Naive thymus-derived CD4-positive, alpha-beta T cell (primary cell): ENCODE measurements around the gene ITGAL. TPM values are rescaled to one million over a fixed set of nuclear protein-coding genes. Genes with fewer than 3 reads are reported as not detected.

ENCODE experiments used
- ATAC-seq: fragments of 150-1000 bp; cut with Tn5 transposase; 2 replicates; pipeline ENCODE4 v1.10.0; 2021; ENCODE audit warnings: mild to moderate bottlenecking, moderate library complexity
- CTCF ChIA-PET: fragments of 350-600 bp; sonication (Branson Sonifier 250); formaldehyde crosslinking; loops from one replicate; lab custom pipeline; 2021; ENCODE audit warnings: antibody characterized with exemption; lab: Charles Lee
- POLR2A ChIA-PET: fragments of 350-600 bp; sonication (Branson Sonifier 250); formaldehyde crosslinking; loops from one replicate; lab custom pipeline; 2021; ENCODE audit warnings: antibody characterized with exemption, inconsistent platforms; lab: Charles Lee
- DNase-seq, 9 donors: peaks; one replicate each; pipeline versions ENCODE4 v3.0.0 to v3.0.0-alpha.2; 2020 to 2022; ENCODE audit warnings: mixed read lengths in 1 of 9
- H3K27ac ChIP-seq: one replicate; pipeline ENCODE4 v1.7.0; 2013; ENCODE audit warnings: mild to moderate bottlenecking, low read depth, low read length, moderate library complexity
- H3K27me3 ChIP-seq, 2 donors: one replicate each; pipeline ENCODE4 v1.7.0; 2013; ENCODE audit warnings: low read length in 2 of 2, mild to moderate bottlenecking in 2 of 2, moderate library complexity in 2 of 2; ENCODE audit not compliant: control insufficient read depth in 2 of 2, insufficient read depth in 2 of 2
- H3K36me3 ChIP-seq, 3 experiments: 1 replicate in 2 of 3; 2 replicates in 1 of 3; pipeline ENCODE4 v1.7.0; 2013; ENCODE audit warnings: low read length in 3 of 3, mild to moderate bottlenecking in 3 of 3, moderate library complexity in 1 of 3; ENCODE audit not compliant: insufficient read depth in 3 of 3, control insufficient read depth in 2 of 3
- H3K4me1 ChIP-seq, 2 donors: one replicate each; pipeline ENCODE4 v1.7.0; 2013; ENCODE audit warnings: low read length in 2 of 2, mild to moderate bottlenecking in 2 of 2, moderate library complexity in 1 of 2; ENCODE audit not compliant: control insufficient read depth in 2 of 2, insufficient read depth in 2 of 2
- H3K4me3 ChIP-seq: 2 replicates; pipeline ENCODE4 v1.7.0; 2013; ENCODE audit warnings: mild to moderate bottlenecking, low read length
- H3K9me3 ChIP-seq, 3 experiments: 1 replicate in 2 of 3; 2 replicates in 1 of 3; pipeline ENCODE4 v1.7.0; 2013; ENCODE audit warnings: low read length in 3 of 3; ENCODE audit not compliant: control insufficient read depth in 2 of 3
- H3K27ac Mint-ChIP-seq, 9 donors: one replicate each; pipeline ENCODE4 v1.8.0; 2020 to 2022; ENCODE audit warnings: mixed read lengths in 9 of 9, mild to moderate bottlenecking in 8 of 9, moderate library complexity in 5 of 9, inconsistent platforms in 2 of 9
- H3K27me3 Mint-ChIP-seq, 5 donors: one replicate each; pipeline ENCODE4 v1.8.0; 2021 to 2022; ENCODE audit warnings: mixed read lengths in 5 of 5, mild to moderate bottlenecking in 1 of 5
- H3K36me3 Mint-ChIP-seq, 5 donors: one replicate each; pipeline ENCODE4 v1.8.0; 2020 to 2022; ENCODE audit warnings: mixed read lengths in 5 of 5, mild to moderate bottlenecking in 3 of 5, inconsistent platforms in 1 of 5
- H3K4me1 Mint-ChIP-seq, 7 donors: one replicate each; pipeline ENCODE4 v1.8.0; 2020 to 2022; ENCODE audit warnings: mixed read lengths in 7 of 7, mild to moderate bottlenecking in 3 of 7, inconsistent platforms in 1 of 7
- H3K4me3 Mint-ChIP-seq, 10 donors: one replicate each; pipeline ENCODE4 v1.8.0; 2020 to 2022; ENCODE audit warnings: mild to moderate bottlenecking in 10 of 10, mixed read lengths in 10 of 10, moderate library complexity in 6 of 10, inconsistent platforms in 2 of 10
- H3K9me3 Mint-ChIP-seq, 11 donors: one replicate each; pipeline ENCODE4 v1.8.0; 2020 to 2022; ENCODE audit warnings: mixed read lengths in 11 of 11, mild to moderate bottlenecking in 4 of 11, inconsistent platforms in 1 of 11, moderate library complexity in 1 of 11
- intact Hi-C, 2 donors: fragments of 100-400 bp; cut with micrococcal nuclease; formaldehyde crosslinking; loops; one replicate each; pipeline ENCODE4 v1.15.1; 2023
- polyA plus RNA-seq, 2 donors: library from polyadenylated mRNA; unstranded; fragments of 300-500 nt; fragmentation: Illumina TruSeq; gene quantifications; one replicate each; pipeline ENCODE4 v1.2.3, GENCODE V29; 2021
- total RNA-seq, 6 experiments: library from RNA in 5 of 6; stranded (reverse) in 5 of 6; gene quantifications; 1 replicate in 5 of 6; 2 replicates in 1 of 6; pipeline ENCODE4 v1.2.3 and lab custom pipeline; 2021 to 2026

The ITGAL gene
- total and polyA plus RNA-seq, 7 experiments from 2014 or later, result 110 to 629 (median 411) TPM

GRCh38 chr16:30511509-30511908 is 39.0 kb downstream of the ITGAL start:
- Histone ChIP-seq H3K9me3 (no peaks in the 10 kb centered on the region), H3K27ac (no peak overlapping the region), H3K27me3 (no peaks in the 10 kb centered on the region), H3K4me1 (no peaks in the 10 kb centered on the region), H3K4me3 (no peak overlapping the region), H3K36me3 (peaks cover 39 to 91% (median 48%) of the 10 kb centered on the region in 3 experiments)
- DNase-seq (no peak), ATAC-seq (no peak)
- intact Hi-C loops, result no loop called here
- H3K4me1 Mint-ChIP-seq, result peaks cover 0 to 30% (median 10%) of the 10 kb centered on the region in 7 donors
- no peak overlapping the region for H3K4me3 Mint-ChIP-seq
- no peaks in the 10 kb centered on the region for H3K27me3 Mint-ChIP-seq
- peak overlapping the region in 8 of 9 donors; percentile 3 to 86 (median 50) for H3K27ac Mint-ChIP-seq
- POLR2A ChIA-PET, result interaction anchor here (1.2 to 2.2 kb wide), 4 partner anchors 13 to 38 kb away, joined by 3 to 7 read pairs (median 6); partner anchors contain the start of gene ITGAL
- H3K36me3 Mint-ChIP-seq, result peaks cover 18 to 48% (median 34%) of the 10 kb centered on the region in 5 donors
- CTCF ChIA-PET, result interaction anchor here (1.2 to 1.6 kb wide), 2 partner anchors 13 to 62 kb away, joined by 3 to 4 read pairs; no protein-coding TSS in a partner anchor
- no peaks in the 10 kb centered on the region for H3K9me3 Mint-ChIP-seq

GRCh38 chr16:30515275-30515674 is 42.7 kb downstream of the ITGAL start:
- Mint-ChIP-seq H3K4me3 (no peak overlapping the region), H3K27ac (peak overlapping the region in 7 of 9 donors; percentile 18 to 82 (median 74)), H3K9me3 (no peaks in the 10 kb centered on the region), H3K36me3 (peaks cover 29 to 68% (median 49%) of the 10 kb centered on the region in 5 donors), H3K4me1 (peaks cover 0 to 43% (median 15%) of the 10 kb centered on the region in 7 donors), H3K27me3 (no peaks in the 10 kb centered on the region)
- CTCF ChIA-PET, result interaction anchor here (1.4 kb wide), 1 partner anchor 20 kb away, joined by 3 read pairs; no protein-coding TSS in a partner anchor
- POLR2A ChIA-PET, result interaction anchor here (0.6 to 1.5 kb wide), 4 partner anchors 20 to 92 kb away, joined by 3 to 4 read pairs (median 4); no protein-coding TSS in a partner anchor
- Histone ChIP-seq H3K27me3 (no peaks in the 10 kb centered on the region), H3K4me3 (no peak overlapping the region), H3K9me3 (no peaks in the 10 kb centered on the region), H3K27ac (no peak overlapping the region), H3K36me3 (peaks cover 39 to 99% (median 58%) of the 10 kb centered on the region in 3 experiments), H3K4me1 (no peaks in the 10 kb centered on the region)
- intact Hi-C loops, result no loop called here
- DNase-seq, result no peak
- ATAC-seq, result no peak

GRCh38 chr16:30518552-30518951 is 46.0 kb downstream of the ITGAL start:
- Mint-ChIP-seq H3K9me3 (no peaks in the 10 kb centered on the region), H3K27ac (peak overlapping the region in 6 of 9 donors; percentile 32 to 69 (median 42)), H3K4me1 (peaks cover 0 to 32% (median 5%) of the 10 kb centered on the region in 7 donors), H3K4me3 (no peak overlapping the region), H3K27me3 (no peaks in the 10 kb centered on the region), H3K36me3 (peaks cover 21 to 48% (median 29%) of the 10 kb centered on the region in 5 donors)
- Histone ChIP-seq H3K27ac (no peak overlapping the region), H3K27me3 (no peaks in the 10 kb centered on the region), H3K9me3 (no peaks in the 10 kb centered on the region), H3K36me3 (peaks cover 27 to 85% (median 37%) of the 10 kb centered on the region in 3 experiments), H3K4me1 (no peaks in the 10 kb centered on the region), H3K4me3 (no peak overlapping the region)
- DNase-seq (no peak), ATAC-seq (no peak)
- POLR2A ChIA-PET, result interaction anchor here (0.5 to 1.4 kb wide), 4 partner anchors 9 to 58 kb away, joined by 3 read pairs; no protein-coding TSS in a partner anchor
- intact Hi-C loops, result no loop called here
- CTCF ChIA-PET, result interaction anchor here (1.3 kb wide), 1 partner anchor 89 kb away, joined by 6 read pairs; the partner anchor contains the start of gene DCTPP1

- H3K4me1 Mint-ChIP-seq, result peaks cover 0 to 28% (median 5%) of the 10 kb centered on the region in 7 donors
- POLR2A ChIA-PET, result interaction anchor here (0.9 to 1.5 kb wide), 5 partner anchors 10 to 1511 kb away, joined by 3 to 4 read pairs (median 3); no protein-coding TSS in a partner anchor
- Histone ChIP-seq H3K4me3 (no peak overlapping the region), H3K4me1 (no peaks in the 10 kb centered on the region), H3K9me3 (no peaks in the 10 kb centered on the region), H3K27me3 (no peaks in the 10 kb centered on the region), H3K27ac (no peak overlapping the region), H3K36me3 (peaks cover 27 to 77% (median 34%) of the 10 kb centered on the region in 3 experiments)
- CTCF ChIA-PET, result interaction anchor here (0.6 to 1.3 kb wide), 2 partner anchors 56 to 89 kb away, joined by 3 to 6 read pairs; partner anchors contain the start of gene DCTPP1
- DNase-seq, result no peak
- no peak overlapping the region for H3K4me3 Mint-ChIP-seq
- no peaks in the 10 kb centered on the region for H3K9me3 Mint-ChIP-seq
- H3K36me3 Mint-ChIP-seq, result peaks cover 19 to 45% (median 25%) of the 10 kb centered on the region in 5 donors
- ATAC-seq, result no peak
- intact Hi-C loops, result no loop called here
- H3K27ac Mint-ChIP-seq, result peak overlapping the region; percentile 7 to 73 (median 42)
- no peaks in the 10 kb centered on the region for H3K27me3 Mint-ChIP-seq
Measured at GRCh38 chr16:30519120-30520049, 46.8 kb downstream of the ITGAL start.

GRCh38 chr16:30521476-30521872 is 48.9 kb downstream of the ITGAL start:
- no peak for DNase-seq
- H3K9me3 Mint-ChIP-seq, result peaks cover 0 to 2% (median 0%) of the 10 kb centered on the region in 11 donors
- no peak overlapping the region for H3K27ac ChIP-seq
- H3K27ac Mint-ChIP-seq, result peak overlapping the region in 1 of 9 donors; percentile 3
- no peaks in the 10 kb centered on the region for H3K9me3 ChIP-seq
- CTCF ChIA-PET, result no interaction called here
- H3K27me3 Mint-ChIP-seq, result no peaks in the 10 kb centered on the region
- POLR2A ChIA-PET, result interaction anchor here (0.8 to 1.5 kb wide), 3 partner anchors 31 to 50 kb away, joined by 4 to 5 read pairs (median 4); partner anchors contain the start of genes ZNF688 and ZNF764
- H3K4me3 Mint-ChIP-seq, result no peak overlapping the region
- H3K4me1 ChIP-seq, result no peaks in the 10 kb centered on the region
- no peaks in the 10 kb centered on the region for H3K27me3 ChIP-seq
- ATAC-seq, result no peak
- peaks cover 0 to 27% (median 6%) of the 10 kb centered on the region in 7 donors for H3K4me1 Mint-ChIP-seq
- H3K36me3 ChIP-seq, result peaks cover 17 to 56% (median 20%) of the 10 kb centered on the region in 3 experiments
- no peak overlapping the region for H3K4me3 ChIP-seq
- H3K36me3 Mint-ChIP-seq, result peaks cover 10 to 36% (median 15%) of the 10 kb centered on the region in 5 donors
- intact Hi-C loops, result no loop called here
